CD14-positive monocyte (primary cell): ENCODE results near the gene B3GNT2. TPM values are rescaled to one million over a fixed set of nuclear protein-coding genes. Genes with fewer than 3 reads are reported as not detected.

Source experiments
- DNase-seq, 3 donors: peaks; one replicate each; pipeline ENCODE4 v3.0.0-alpha.2; 2011 to 2022
- H2AFZ ChIP-seq: 2 replicates; pipeline ENCODE4 v1.6.0; 2012; ENCODE audit warnings: mild to moderate bottlenecking, low read depth, low read length, inconsistent platforms; ENCODE audit not compliant: insufficient read depth, poor library complexity, severe bottlenecking
- H3K27ac ChIP-seq, 2 donors: 1 replicate in 1 of 2; 2 replicates in 1 of 2; pipeline ENCODE4 v1.5.1; 2012 to 2013; ENCODE audit warnings: low read length in 2 of 2, control low read depth in 1 of 2, inconsistent platforms in 1 of 2, low read depth in 1 of 2, mild to moderate bottlenecking in 1 of 2
- H3K27me3 ChIP-seq, 2 donors: one replicate each; pipeline versions ENCODE4 v1.6.0 to v1.6.1; 2011 to 2013; ENCODE audit warnings: low read length in 2 of 2; ENCODE audit not compliant: control insufficient read depth in 2 of 2, insufficient read depth in 2 of 2
- H3K36me3 ChIP-seq, 2 donors: replicated peaks in 1 of 2; 1 replicate in 1 of 2; 2 replicates in 1 of 2; pipeline versions ENCODE4 v1.5.1 to v1.6.1; 2012 to 2013; ENCODE audit warnings: low read length in 2 of 2, control low read depth in 1 of 2, inconsistent platforms in 1 of 2, mild to moderate bottlenecking in 1 of 2; ENCODE audit not compliant: insufficient read depth in 2 of 2, control insufficient read depth in 1 of 2
- H3K4me1 ChIP-seq, 2 donors: 1 replicate in 1 of 2; 2 replicates in 1 of 2; pipeline versions ENCODE4 v1.5.1 to v1.6.1; 2012 to 2013; ENCODE audit warnings: low read length in 2 of 2, control low read depth in 1 of 2, inconsistent platforms in 1 of 2, mild to moderate bottlenecking in 1 of 2, moderate library complexity in 1 of 2; ENCODE audit not compliant: insufficient read depth in 2 of 2, control insufficient read depth in 1 of 2
- H3K4me2 ChIP-seq: replicated peaks from 2 replicates; pipeline ENCODE3; 2012; ENCODE audit warnings: low read length, moderate library complexity, mild to moderate bottlenecking; ENCODE audit not compliant: poor library complexity, severe bottlenecking; ENCODE audit errors: extremely low read depth
- H3K4me3 ChIP-seq, 3 experiments: fragments of 200-600 bp in 1 of 3; sonication (generic) in 1 of 3; replicated peaks in 1 of 3; 1 replicate in 2 of 3; 2 replicates in 1 of 3; pipeline ENCODE4 v1.5.1; 2011 to 2013; ENCODE audit warnings: low read length in 3 of 3, mild to moderate bottlenecking in 3 of 3, control low read depth in 2 of 3, low read depth in 2 of 3, inconsistent platforms in 1 of 3, moderate library complexity in 1 of 3
- H3K79me2 ChIP-seq: 2 replicates; pipeline ENCODE4 v1.6.0; 2012; ENCODE audit warnings: mild to moderate bottlenecking, control low read depth, inconsistent platforms, low read length, moderate library complexity; ENCODE audit not compliant: insufficient read depth
- H3K9ac ChIP-seq: 2 replicates; pipeline ENCODE4 v1.6.0; 2017; ENCODE audit warnings: low read length, mild to moderate bottlenecking; ENCODE audit not compliant: insufficient read depth, poor library complexity, severe bottlenecking
- H3K9me3 ChIP-seq, 2 donors: replicated peaks in 1 of 2; 1 replicate in 1 of 2; 2 replicates in 1 of 2; pipeline versions ENCODE4 v1.5.1 to v1.6.1; 2012 to 2013; ENCODE audit warnings: low read length in 2 of 2, control low read depth in 1 of 2; ENCODE audit not compliant: control insufficient read depth in 1 of 2, insufficient read depth in 1 of 2
- H4K20me1 ChIP-seq: 2 replicates; pipeline ENCODE4 v1.6.0; 2012; ENCODE audit warnings: mild to moderate bottlenecking, low read length, control low read depth, moderate library complexity; ENCODE audit not compliant: insufficient read depth
- H3K27ac Mint-ChIP-seq, 7 donors: one replicate each; pipeline ENCODE4 v1.8.0; 2020; ENCODE audit warnings: mild to moderate bottlenecking in 7 of 7, mixed read lengths in 7 of 7, moderate library complexity in 6 of 7, inconsistent platforms in 2 of 7
- H3K27me3 Mint-ChIP-seq, 3 donors: one replicate each; pipeline ENCODE4 v1.8.0; 2021 to 2022; ENCODE audit warnings: low read depth in 3 of 3, mild to moderate bottlenecking in 3 of 3, mixed read lengths in 3 of 3, moderate library complexity in 3 of 3, inconsistent platforms in 1 of 3
- H3K36me3 Mint-ChIP-seq, 2 donors: one replicate each; pipeline ENCODE4 v1.8.0; 2020; ENCODE audit warnings: mixed read lengths in 2 of 2, inconsistent platforms in 1 of 2, mild to moderate bottlenecking in 1 of 2
- H3K4me1 Mint-ChIP-seq: one replicate; pipeline ENCODE4 v1.8.0; 2020; ENCODE audit warnings: mild to moderate bottlenecking, mixed read lengths
- H3K4me3 Mint-ChIP-seq, 2 donors: one replicate each; pipeline ENCODE4 v1.8.0; 2020; ENCODE audit warnings: mild to moderate bottlenecking in 2 of 2, mixed read lengths in 2 of 2, moderate library complexity in 1 of 2
- H3K9me3 Mint-ChIP-seq, 7 donors: one replicate each; pipeline ENCODE4 v1.8.0; 2020 to 2022; ENCODE audit warnings: mixed read lengths in 7 of 7, mild to moderate bottlenecking in 6 of 7, moderate library complexity in 6 of 7, inconsistent platforms in 2 of 7
- WGBS: methylation state at CpG from one replicate; pipeline ENCODE4 v1.1.5; 2013; ENCODE audit warnings: missing lambda C conversion rate; ENCODE audit not compliant: insufficient coverage; 5-methylcytosine and 5-hydroxymethylcytosine counted together
- intact Hi-C, 2 donors: fragments of 100-400 bp; cut with micrococcal nuclease; formaldehyde crosslinking; loops; one replicate each; pipeline versions ENCODE4 v1.15.0 to v1.15.1; 2023
- polyA plus RNA-seq, 3 donors: library from polyadenylated mRNA; depleted of rRNA in 1 of 3; unstranded in 2 of 3; stranded (reverse) in 1 of 3; fragments of 300-500 nt in 2 of 3; fragments of >200 nt in 1 of 3; fragmentation: Illumina TruSeq in 2 of 3; gene quantifications; 1 replicate in 2 of 3; 2 replicates in 1 of 3; pipeline ENCODE4 v1.2.3, GENCODE V29; 2012 to 2021
- TF ChIP-seq, protein P1 (sequence below): fragments of 200-600 bp; IDR thresholded peaks from one replicate; pipeline ENCODE4 v1.8.0; 2022; ENCODE audit warnings: antibody characterized with exemption, mild to moderate bottlenecking

Gene B3GNT2
- polyA plus RNA-seq, 3 donors, result 15.9 to 34.7 (median 18.5) TPM

DNA sequence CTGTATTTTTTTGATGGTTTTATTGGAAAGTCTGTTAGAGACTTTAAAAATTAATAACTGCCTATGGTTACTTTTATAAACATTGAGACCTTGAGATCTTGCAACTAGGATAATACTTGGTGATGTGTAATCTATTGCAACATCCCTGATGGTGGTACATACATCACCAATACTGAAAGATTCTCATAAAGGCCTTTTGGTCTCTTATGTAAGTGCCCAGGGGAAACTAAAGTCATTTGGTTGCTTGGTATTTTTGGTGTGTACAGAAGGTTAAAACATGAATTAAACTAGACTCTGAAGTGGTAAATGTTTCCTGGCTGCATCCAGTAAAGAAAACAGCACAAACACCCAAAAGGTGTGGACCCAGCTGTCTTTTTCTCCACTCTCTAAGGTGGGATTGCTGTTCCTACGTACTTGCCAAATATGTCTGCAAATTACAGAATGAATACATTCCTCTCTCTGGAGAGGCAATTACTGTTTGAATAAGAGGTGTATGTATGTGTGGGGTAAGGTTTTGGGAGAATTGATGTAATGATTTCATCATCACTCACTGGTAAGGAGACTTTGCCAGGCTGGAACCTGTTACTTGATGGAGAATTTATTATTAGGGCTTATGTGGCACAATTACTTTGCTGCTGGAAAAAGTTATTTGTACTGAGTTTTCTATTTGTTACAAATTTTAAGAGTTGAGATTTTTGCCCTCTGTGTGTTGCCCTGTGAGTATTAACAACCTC lies 3.6 kb downstream of the B3GNT2 start:
- no peak overlapping the region for H2AFZ ChIP-seq
- H3K27ac ChIP-seq, result peak overlapping the region in 1 of 2 donors; percentile 33
- intact Hi-C loops, result loop anchor here (5.0 to 10.0 kb wide), 4 partner anchors 88 to 665 kb away; partner anchors contain the start of genes EHBP1 (in 1 of the 2) and XPO1 (in 1 of the 2)
- peaks cover 67 to 82% of the 10 kb centered on the region in 2 donors for H3K4me1 ChIP-seq
- no peak overlapping the region for H3K4me3 ChIP-seq
- peak overlapping the region; percentile 1 for H3K4me2 ChIP-seq
- H3K9ac ChIP-seq, result no peak overlapping the region
- H3K27me3 ChIP-seq, result no peaks in the 10 kb centered on the region
- Mint-ChIP-seq H3K9me3 (no peaks in the 10 kb centered on the region), H3K4me3 (no peak overlapping the region), H3K4me1 (peaks cover 76% of the 10 kb centered on the region), H3K27ac (peak overlapping the region in 6 of 7 donors; percentile 12 to 76 (median 46)), H3K27me3 (peaks cover 0 to 1% (median 0%) of the 10 kb centered on the region in 3 donors), H3K36me3 (peaks cover 0 to under 1% of the 10 kb centered on the region in 2 donors)
- peak in 2 of 3 donors; percentile 52 to 57 for DNase-seq
- TF ChIP-seq, protein P1, sequence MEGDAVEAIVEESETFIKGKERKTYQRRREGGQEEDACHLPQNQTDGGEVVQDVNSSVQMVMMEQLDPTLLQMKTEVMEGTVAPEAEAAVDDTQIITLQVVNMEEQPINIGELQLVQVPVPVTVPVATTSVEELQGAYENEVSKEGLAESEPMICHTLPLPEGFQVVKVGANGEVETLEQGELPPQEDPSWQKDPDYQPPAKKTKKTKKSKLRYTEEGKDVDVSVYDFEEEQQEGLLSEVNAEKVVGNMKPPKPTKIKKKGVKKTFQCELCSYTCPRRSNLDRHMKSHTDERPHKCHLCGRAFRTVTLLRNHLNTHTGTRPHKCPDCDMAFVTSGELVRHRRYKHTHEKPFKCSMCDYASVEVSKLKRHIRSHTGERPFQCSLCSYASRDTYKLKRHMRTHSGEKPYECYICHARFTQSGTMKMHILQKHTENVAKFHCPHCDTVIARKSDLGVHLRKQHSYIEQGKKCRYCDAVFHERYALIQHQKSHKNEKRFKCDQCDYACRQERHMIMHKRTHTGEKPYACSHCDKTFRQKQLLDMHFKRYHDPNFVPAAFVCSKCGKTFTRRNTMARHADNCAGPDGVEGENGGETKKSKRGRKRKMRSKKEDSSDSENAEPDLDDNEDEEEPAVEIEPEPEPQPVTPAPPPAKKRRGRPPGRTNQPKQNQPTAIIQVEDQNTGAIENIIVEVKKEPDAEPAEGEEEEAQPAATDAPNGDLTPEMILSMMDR, result no peak
- H3K9me3 ChIP-seq, result no peaks in the 10 kb centered on the region
- no peaks in the 10 kb centered on the region for H3K36me3 ChIP-seq
- WGBS, result no CpG with 5 or more reads among the region's 1 CpG
- peaks cover 75% of the 10 kb centered on the region for H4K20me1 ChIP-seq
- H3K79me2 ChIP-seq, result peaks cover 97% of the 10 kb centered on the region

DNA sequence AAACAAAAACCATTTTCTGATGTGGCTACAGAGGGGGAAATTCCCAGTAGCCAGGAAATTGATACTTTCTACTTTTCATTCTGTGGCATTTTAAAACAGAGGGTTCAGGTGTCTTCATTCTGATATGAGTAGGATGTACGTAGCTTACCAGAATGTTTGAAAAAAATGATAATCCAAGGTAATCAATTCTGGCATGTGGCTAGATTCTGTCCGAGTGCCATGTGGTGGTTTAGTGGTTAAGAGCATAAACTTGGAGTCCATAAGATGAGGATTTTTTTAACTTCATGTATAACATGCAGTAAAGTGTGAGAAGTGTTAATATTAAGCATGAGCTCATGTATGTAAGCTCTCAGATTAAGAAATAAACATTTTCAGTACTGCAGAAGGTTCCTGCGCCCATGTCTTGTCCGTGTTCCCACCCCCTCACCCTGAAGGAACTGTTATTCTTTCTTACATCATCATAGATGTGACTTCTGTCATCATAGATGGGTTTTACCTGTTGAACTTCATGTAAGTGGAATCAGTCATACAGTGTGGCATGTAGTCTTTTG lies 4.5 kb downstream of the B3GNT2 start:
- Histone ChIP-seq H3K79me2 (peaks cover 99% of the 10 kb centered on the region), H3K9ac (no peak overlapping the region), H3K27ac (peak overlapping the region in 1 of 2 donors; percentile 33), H3K9me3 (no peaks in the 10 kb centered on the region), H3K27me3 (no peaks in the 10 kb centered on the region), H2AFZ (no peak overlapping the region), H4K20me1 (peaks cover 83% of the 10 kb centered on the region), H3K36me3 (peaks cover 0 to under 1% of the 10 kb centered on the region in 2 donors), H3K4me2 (no peak overlapping the region), H3K4me3 (no peak overlapping the region), H3K4me1 (peaks cover 65 to 82% of the 10 kb centered on the region in 2 donors)
- Mint-ChIP-seq H3K27ac (peak overlapping the region in 4 of 7 donors; percentile 21 to 71 (median 48)), H3K36me3 (peaks cover 0 to 4% of the 10 kb centered on the region in 2 donors), H3K9me3 (no peaks in the 10 kb centered on the region), H3K27me3 (no peaks in the 10 kb centered on the region), H3K4me1 (peaks cover 78% of the 10 kb centered on the region), H3K4me3 (no peak overlapping the region)
- WGBS, result 60% methylated on average over 1 of the region's 4 CpGs
- intact Hi-C loops, result no loop called here
- DNase-seq, result no peak
- TF ChIP-seq, protein P1, result no peak
